GM13977 (cell line): ENCODE results near the gene SELENOS.

ENCODE experiments used
- DNase-seq: peaks from one replicate; pipeline ENCODE4 v3.0.0; 2012; ENCODE audit warnings: low spot score
- CTCF ChIP-seq: IDR thresholded peaks from 2 replicates; pipeline ENCODE4 v1.5.1; 2012; ENCODE audit warnings: mild to moderate bottlenecking, control low read depth; ENCODE audit not compliant: insufficient read depth; ENCODE audit errors: extremely low read depth, missing control alignments
- in situ Hi-C: fragments of 300-500 bp; cut with MboI; formaldehyde crosslinking; loops from one replicate; pipeline ENCODE4 v1.12.0; 2022; ENCODE audit warnings: low sequenced_read_pairs, low pct_unique_long_range_greater_than_20kb, mixed read lengths, inconsistent platforms; ENCODE audit not compliant: unreplicated experiment

Gene SELENOS

GRCh38 chr15:101306341-101307047 is 29.2 kb upstream of the SELENOS start:
- TF ChIP-seq CTCF = no peak
- no peak for DNase-seq
- in situ Hi-C loops = no loop called here

- no peak for DNase-seq
- TF ChIP-seq CTCF = no peak
These were observed 28.6 kb upstream of the SELENOS start for GRCh38 chr15:101305820-101306255.

GRCh38 chr15:101303408-101303807 is 26.1 kb upstream of the SELENOS start:
- TF ChIP-seq CTCF = no peak
- in situ Hi-C loops = no loop called here
- DNase-seq = no peak

More at GRCh38 chr15:101305820-101306255, 28.6 kb upstream of the SELENOS start:
- in situ Hi-C loops = no loop called here

- DNase-seq = no peak
- in situ Hi-C loops = loop anchor here (5.0 to 10.0 kb wide), 2 partner anchors 198 to 346 kb away; no protein-coding TSS in a partner anchor
- TF ChIP-seq CTCF = no peak
These were observed 19.4 kb upstream of the SELENOS start for GRCh38 chr15:101296418-101297405.

- TF ChIP-seq CTCF = no peak
- in situ Hi-C loops = loop anchor here (5.0 to 10.0 kb wide), 2 partner anchors 199 to 347 kb away; no protein-coding TSS in a partner anchor
- no peak for DNase-seq
These were observed 18.4 kb upstream of the SELENOS start for GRCh38 chr15:101295607-101296161.
